Transverse colon (tissue), 4 donors: ENCODE measurements around the gene DNAH3.

Experiments
- CTCF ChIP-seq, 5 experiments: fragments of 200-600 bp in 3 of 5; fragments of 450-650 bp in 2 of 5; sonication (generic) in 3 of 5; IDR thresholded peaks; 1 replicate in 2 of 5; 2 replicates in 3 of 5; pipeline ENCODE4 v1.5.1; 2016 to 2017; ENCODE audit warnings: antibody characterized with exemption in 5 of 5, inconsistent platforms in 3 of 5, mild to moderate bottlenecking in 2 of 5, moderate library complexity in 1 of 5
- EP300 ChIP-seq: sonication (generic); formaldehyde crosslinking; IDR thresholded peaks from one replicate; pipeline ENCODE4 v1.6.1; 2017; ENCODE audit warnings: antibody characterized with exemption, low read depth
- POLR2A ChIP-seq: fragments of 450-650 bp; IDR thresholded peaks from one replicate; pipeline ENCODE4 v1.6.1; 2016; ENCODE audit warnings: antibody characterized with exemption, mild to moderate bottlenecking, moderate library complexity
- POLR2AphosphoS5 ChIP-seq, 3 donors: sonication (generic); formaldehyde crosslinking; IDR thresholded peaks; one replicate each; pipeline ENCODE4 v1.6.1; 2016; ENCODE audit warnings: antibody characterized with exemption in 3 of 3

- TF ChIP-seq CTCF (IDR thresholded peaks at IDR 0.05) (no peak), POLR2AphosphoS5 (IDR thresholded peaks at IDR 0.05) (no peak), EP300 (no peak), POLR2A (no peak)
Observed at GRCh38 chr16:21070564-21070963, 80.1 kb downstream of the DNAH3 start.
